ENCODE results near the gene GUCA1A. TPM values are rescaled to one million over a fixed set of nuclear protein-coding genes. Genes with fewer than 3 reads are reported as not detected.
"Not testable (repeated sequence)": the region's sequence is repeated elsewhere in the genome, so short reads cannot be mapped to it uniquely, and the experiment has no call there.

Gene GUCA1A
- total RNA-seq, 1 donor from 2014 or later, result not detected

DNA sequence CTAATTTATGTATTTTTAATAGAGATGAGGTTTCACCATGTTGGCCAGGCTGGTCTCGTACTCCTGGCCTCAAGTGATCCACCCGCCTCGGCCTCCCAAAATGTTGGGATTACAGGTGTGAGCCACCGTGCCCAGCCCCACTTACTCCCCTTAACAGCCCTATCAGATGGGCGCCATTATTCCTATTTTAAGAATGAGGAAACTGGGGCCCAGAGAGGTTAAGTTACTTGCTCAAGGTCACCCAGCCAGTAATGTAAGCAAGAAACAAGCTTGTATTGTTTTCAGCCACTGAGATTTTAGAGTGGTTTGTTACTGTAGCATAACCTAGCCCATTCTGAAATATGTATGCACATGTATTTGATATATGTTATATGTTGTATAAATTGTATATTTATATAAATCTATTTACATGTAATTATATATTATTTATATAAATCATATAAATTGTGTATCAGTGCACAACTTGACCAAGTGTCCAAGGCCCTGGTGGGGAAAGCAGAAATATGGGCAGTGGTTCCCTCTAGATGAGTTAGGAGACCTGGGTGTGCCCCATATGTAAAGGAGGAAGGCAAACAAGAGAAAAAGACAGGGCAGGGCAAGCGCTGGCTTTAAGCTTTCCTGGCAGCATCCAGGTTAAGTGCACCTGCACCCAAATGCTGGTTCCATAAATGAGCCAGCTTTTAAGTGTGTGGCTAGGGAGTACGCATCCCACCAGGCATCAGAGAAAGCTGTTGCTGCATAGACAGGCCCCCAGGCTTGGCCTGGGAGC is 1.2 kb upstream of the GUCA1A start:
- no peak for DNase-seq (ENCODE audit: low read depth)

DNA sequence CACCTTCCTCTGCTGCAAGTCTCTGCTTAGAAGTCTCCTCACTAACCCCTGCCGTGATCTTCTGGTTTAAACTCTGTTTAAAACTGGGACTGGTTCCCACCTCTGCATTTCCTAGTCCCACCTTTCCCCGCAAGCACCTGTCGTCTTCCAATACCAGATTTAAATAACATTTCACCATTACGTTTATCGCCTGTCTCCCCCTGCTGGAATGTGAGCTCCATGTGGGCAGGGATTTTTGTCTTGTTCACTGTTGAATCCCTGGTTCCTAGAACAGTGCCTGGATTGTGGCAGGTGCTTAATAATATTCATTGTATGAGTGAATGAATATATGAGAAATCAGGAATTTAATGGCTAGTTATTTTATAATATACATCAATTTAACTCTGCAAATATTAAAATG is 2.7 kb downstream of the GUCA1A start:
- no peak for DNase-seq (ENCODE audit: low read depth)

GRCh38 chr6:42176981-42177380 is 3.8 kb downstream of the GUCA1A start:
- DNase-seq (ENCODE audit: low read depth), result no peak

- DNase-seq (ENCODE audit: low read depth), result no peak
Measured at GRCh38 chr6:42177514-42178364, 4.6 kb downstream of the GUCA1A start.

- no peak for DNase-seq (ENCODE audit: low read depth)
Measured at GRCh38 chr6:42179261-42179944, 6.2 kb downstream of the GUCA1A start.

- DNase-seq (ENCODE audit: low read depth), result no peak
Measured at GRCh38 chr6:42179945-42180313, 6.8 kb downstream of the GUCA1A start.

GRCh38 chr6:42182101-42182500 is 8.9 kb downstream of the GUCA1A start:
- no peak for DNase-seq (ENCODE audit: low read depth)

- DNase-seq (ENCODE audit: low read depth), result no peak
Measured at GRCh38 chr6:42184475-42184874, 11.3 kb downstream of the GUCA1A start.

DNA sequence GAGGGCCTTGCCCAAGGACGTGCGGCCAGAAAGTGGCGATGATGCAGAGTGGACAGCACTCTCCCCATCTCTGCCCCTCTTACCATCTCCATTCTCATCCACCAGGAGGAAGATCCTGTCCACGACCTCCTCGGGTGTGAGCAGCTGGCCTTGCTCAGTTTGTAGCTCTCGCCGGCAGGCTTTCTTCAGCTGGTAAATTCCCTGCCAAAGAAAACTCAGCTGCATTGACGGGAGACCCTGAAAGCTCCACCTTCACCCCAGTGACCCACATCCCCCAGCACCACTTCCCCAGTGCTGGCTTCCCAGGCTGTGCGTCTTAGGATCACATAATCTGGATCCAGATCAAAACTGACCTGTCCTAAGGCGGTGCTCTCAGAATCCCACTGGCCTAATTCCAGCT is 12.4 kb downstream of the GUCA1A start:
- no peak for DNase-seq (ENCODE audit: low read depth)

DNA sequence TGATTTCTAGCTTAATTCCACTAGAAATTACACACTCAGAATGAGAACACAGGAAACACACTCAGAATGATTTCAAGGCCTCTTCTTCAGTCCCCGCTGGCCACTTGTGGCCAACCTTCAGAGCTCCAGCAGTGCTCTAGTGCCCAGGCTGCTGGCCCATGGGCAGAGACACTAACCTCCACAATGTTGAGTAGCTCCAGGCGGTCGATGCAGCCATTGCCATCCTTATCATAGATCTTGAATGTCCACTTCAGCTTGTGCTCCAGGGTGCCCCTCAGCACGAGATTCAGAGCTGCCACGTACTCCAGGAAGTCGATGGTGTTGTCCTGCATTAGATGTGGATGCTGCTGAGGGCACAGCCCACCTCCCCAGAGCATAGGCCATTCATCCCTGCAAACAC is 15.2 kb downstream of the GUCA1A start:
- no peak for DNase-seq (ENCODE audit: low read depth)

DNA sequence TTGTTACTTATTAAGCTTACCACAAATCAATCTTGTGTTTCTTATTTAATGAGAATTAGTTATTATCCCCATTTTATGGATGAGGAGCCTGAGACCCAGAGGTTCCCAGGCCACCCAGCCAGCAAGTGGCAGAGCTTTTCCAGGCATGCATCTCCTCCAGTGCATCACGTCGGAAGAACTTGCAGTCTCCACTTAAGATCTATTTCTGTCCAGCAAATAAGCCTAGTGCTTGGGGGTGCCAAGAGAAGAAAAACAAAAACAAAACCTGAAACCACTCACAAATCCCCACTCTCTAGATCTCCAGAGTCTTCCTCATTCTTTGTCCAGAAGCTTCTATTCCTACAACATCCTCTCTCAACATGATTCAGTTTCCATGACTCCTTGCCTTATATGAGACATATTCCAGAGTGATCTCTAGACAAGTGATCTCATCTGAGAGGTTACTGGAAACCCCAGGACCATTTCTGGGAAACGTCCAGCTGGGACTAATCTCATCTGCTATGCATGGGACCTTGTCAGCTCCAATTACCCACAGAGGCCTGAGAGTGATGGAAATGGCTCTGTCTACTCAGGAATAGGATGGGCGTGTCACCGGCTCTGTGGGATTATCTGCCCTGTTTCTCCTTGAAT is 17.5 kb downstream of the GUCA1A start:
- peak; percentile 89 for DNase-seq (ENCODE audit: low read depth)

GRCh38 chr6:42192385-42192784 is 19.2 kb downstream of the GUCA1A start:
- DNase-seq (ENCODE audit: low read depth), result not testable (repeated sequence)

DNA sequence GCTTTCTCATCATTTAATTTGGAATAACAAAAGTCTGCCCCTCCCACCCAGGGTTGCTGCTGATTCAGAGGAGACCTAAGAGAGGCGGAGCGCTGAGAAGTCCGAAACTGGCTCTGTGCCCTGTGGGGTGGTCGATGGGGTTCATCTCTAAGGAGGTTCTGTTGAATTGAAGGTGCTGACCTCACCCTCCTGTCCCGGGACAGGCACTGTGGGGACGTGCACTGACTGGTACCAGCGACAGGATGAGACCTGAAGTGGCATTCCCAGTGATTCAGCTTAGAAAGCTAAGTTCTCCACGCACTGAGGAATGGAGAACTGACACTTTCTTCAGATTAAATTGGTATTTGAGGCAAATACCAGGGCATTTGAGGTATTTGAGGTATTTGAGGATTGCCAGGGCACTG is 20.3 kb downstream of the GUCA1A start:
- no peak for DNase-seq (ENCODE audit: low read depth)

DNA sequence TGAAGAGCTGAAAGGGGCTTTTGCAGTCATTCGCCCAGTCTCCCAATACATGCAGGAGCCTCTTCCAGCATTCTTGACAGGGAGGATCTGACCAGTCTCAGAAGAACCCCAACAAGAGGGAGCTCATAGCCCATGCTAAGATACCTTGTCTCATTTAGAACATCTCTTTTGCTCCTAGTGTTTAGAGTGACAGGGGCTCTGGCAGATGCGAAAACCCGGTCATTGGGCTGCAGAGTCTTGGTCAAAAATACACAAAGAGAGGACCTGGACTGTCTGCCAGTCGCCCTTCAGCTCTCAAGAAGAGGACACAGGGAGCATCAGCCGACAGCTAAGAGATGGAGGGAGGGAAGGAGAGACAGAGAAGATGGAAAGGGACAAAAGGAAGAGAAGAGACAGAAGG is 20.9 kb downstream of the GUCA1A start:
- DNase-seq (ENCODE audit: low read depth), result no peak

DNA sequence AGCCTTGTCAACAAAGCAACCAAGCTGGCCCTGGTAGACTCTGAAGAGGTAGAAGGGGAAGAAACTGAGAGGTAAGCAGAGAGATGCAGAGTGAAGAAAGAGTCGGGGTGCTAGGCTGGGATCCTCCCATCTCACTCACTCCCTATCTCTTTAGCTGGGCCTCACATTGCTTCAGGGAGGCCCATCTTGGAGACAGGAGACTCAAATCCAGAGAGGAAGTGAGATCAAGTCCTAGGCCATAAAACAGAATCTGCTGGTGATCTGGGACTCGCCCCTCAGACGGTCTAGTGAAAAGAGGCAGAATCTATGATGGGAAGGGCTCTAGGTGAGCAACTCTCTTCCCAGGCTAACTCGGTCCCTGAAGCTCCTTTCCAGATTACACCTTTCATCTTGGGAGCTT is 22.3 kb downstream of the GUCA1A start:
- no peak for DNase-seq (ENCODE audit: low read depth)

DNA sequence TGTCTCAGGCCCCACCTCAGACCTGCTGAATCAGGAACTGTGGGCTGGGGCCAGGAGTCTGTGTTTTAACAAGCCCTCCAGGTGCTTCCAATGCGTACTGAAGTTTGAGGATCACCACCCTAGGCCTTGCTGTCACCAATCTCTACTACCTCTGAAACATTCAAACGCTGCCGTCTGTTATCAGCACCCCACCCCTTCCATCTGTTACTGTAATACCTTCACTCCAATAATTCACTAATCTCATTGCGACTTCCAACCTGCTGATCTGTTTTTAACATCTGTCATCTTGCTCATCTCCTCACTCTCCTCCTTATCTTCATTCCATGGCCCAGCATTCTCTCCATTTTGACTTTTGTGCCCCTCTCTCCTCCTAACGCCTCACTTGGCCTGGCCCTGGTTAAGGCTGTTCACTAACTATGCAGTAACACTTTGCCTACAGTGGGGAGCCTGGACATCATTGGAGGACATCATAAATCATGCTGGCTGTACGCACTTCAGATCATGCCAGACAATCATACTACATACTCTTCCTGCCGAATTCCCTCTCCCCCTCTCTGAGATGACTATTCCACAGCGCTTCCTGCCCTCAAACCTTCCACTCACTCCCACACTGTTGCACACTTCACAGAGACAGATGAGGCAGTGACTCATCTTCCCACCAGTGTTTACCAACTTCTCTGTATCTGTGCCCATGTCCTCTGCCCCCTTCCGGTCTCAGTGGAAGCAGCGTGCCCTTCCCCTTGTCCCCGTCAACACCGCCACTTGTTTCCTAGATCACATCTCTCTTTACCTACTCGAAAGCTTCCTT is 24.6 kb downstream of the GUCA1A start:
- DNase-seq (ENCODE audit: low read depth), result peak; percentile 63

GRCh38 chr6:42199106-42199981 is 26.2 kb downstream of the GUCA1A start:
- peak; percentile 70 for DNase-seq (ENCODE audit: low read depth)

GRCh38 chr6:42200035-42200434 is 26.9 kb downstream of the GUCA1A start:
- peak; percentile 80 for DNase-seq (ENCODE audit: low read depth)

- DNase-seq (ENCODE audit: low read depth), result no peak
Measured at GRCh38 chr6:42201382-42201781, 28.2 kb downstream of the GUCA1A start.

Data from myocyte (in vitro differentiated cells).